Bronchial epithelial cell (primary cell): ENCODE measurements around the gene TXNDC11. TPM values are rescaled to one million over a fixed set of nuclear protein-coding genes. Genes with fewer than 3 reads are reported as not detected.

Experiments used
- DNase-seq: peaks from one replicate; pipeline ENCODE4 v3.0.0-alpha.2; 2010; ENCODE audit warnings: low read depth
- FAIRE-seq: peaks from 2 replicates; lab custom pipeline; 2011; peaks lifted over from hg19 to GRCh38; lab: Jason Lieb, UNC
- H3K27me3 ChIP-seq: 2 replicates; pipeline ENCODE4 v1.5.1; 2011; ENCODE audit warnings: low read length; ENCODE audit not compliant: control insufficient read depth, insufficient read depth
- H3K36me3 ChIP-seq: 2 replicates; pipeline ENCODE4 v1.5.1; 2011; ENCODE audit warnings: low read length; ENCODE audit not compliant: control insufficient read depth, insufficient read depth
- H3K4me3 ChIP-seq: 2 replicates; pipeline ENCODE4 v1.5.1; 2011; ENCODE audit warnings: mild to moderate bottlenecking, low read depth, low read length, control low read depth
- CTCF ChIP-seq: IDR thresholded peaks from 2 replicates; pipeline ENCODE4 v1.5.1; 2011; ENCODE audit warnings: mild to moderate bottlenecking, moderate library complexity, low read length, control low read depth, inconsistent platforms; ENCODE audit not compliant: insufficient read depth, severe bottlenecking
- total RNA-seq: library from RNA; depleted of rRNA; stranded (reverse); fragments of >200 nt; gene quantifications from 2 replicates; pipeline ENCODE4 v1.2.1, GENCODE V29; 2014

The TXNDC11 gene
- total RNA-seq, 1 donor from 2014 or later = 35.8 TPM

- TF ChIP-seq CTCF = no peak
- H3K4me3 ChIP-seq = peak overlapping the region; percentile 87
Measured at GRCh38 chr16:11669380-11670146, 73.1 kb downstream of the TXNDC11 start.

GRCh38 chr16:11668623-11669379 lies 73.9 kb downstream of the TXNDC11 start:
- DNase-seq (no peak), FAIRE-seq (no peak)
- no peaks in the 10 kb centered on the region for H3K27me3 ChIP-seq
- peaks cover 1% of the 10 kb centered on the region for H3K36me3 ChIP-seq
- TF ChIP-seq CTCF = no peak
- H3K4me3 ChIP-seq = peak overlapping the region; percentile 87

More at GRCh38 chr16:11669380-11670146, 73.1 kb downstream of the TXNDC11 start:
- Histone ChIP-seq H3K27me3 (no peaks in the 10 kb centered on the region), H3K36me3 (peaks cover 1% of the 10 kb centered on the region)
- FAIRE-seq = no peak
- DNase-seq = no peak

- peak; percentile 45 for DNase-seq
- no peak for FAIRE-seq
- no peaks in the 10 kb centered on the region for H3K36me3 ChIP-seq
- H3K4me3 ChIP-seq = peak within 1 kb of the TSS; percentile 87
- no peak for TF ChIP-seq CTCF
- H3K27me3 ChIP-seq = no peaks in the 10 kb centered on the region
Measured at GRCh38 chr16:11667824-11668622, 74.6 kb downstream of the TXNDC11 start, which contains the start of gene SNN. TSS of gene SNN (plus strand) at chr16:11668455. CDS start at chr16:11676060, 7,605 bp downstream.

- Histone ChIP-seq H3K27me3 (no peaks in the 10 kb centered on the region), H3K36me3 (no peaks in the 10 kb centered on the region), H3K4me3 (no peak overlapping the region)
- DNase-seq (no peak), FAIRE-seq (no peak)
- TF ChIP-seq CTCF = no peak
Measured at GRCh38 chr16:11667221-11667823, 75.3 kb downstream of the TXNDC11 start.
